ENCODE results near the gene CNN3.
A peak's percentile ranks its signal among the peaks of the same experiment; 100 is the strongest.

CNN3 gene

GRCh38 chr1:94854458-94855306 is 72.2 kb downstream of the CNN3 start:
- peak; percentile 21 to 54 (median 42) for DNase-seq

GRCh38 chr1:94852788-94853187 is 74.1 kb downstream of the CNN3 start:
- no peak for DNase-seq

GRCh38 chr1:94851571-94851970 is 75.3 kb downstream of the CNN3 start:
- no peak for DNase-seq

Measured in activated CD4-positive, CD25-positive, alpha-beta regulatory T cell (primary cell).